Type B pancreatic cell (in vitro differentiated cells): ENCODE results near the gene LAMA5. TPM values are rescaled to one million over a fixed set of nuclear protein-coding genes. Genes with fewer than 3 reads are reported as not detected.

Source experiments
- DNase-seq: peaks from one replicate; pipeline ENCODE4 v3.0.0; 2021; ENCODE audit warnings: mixed read lengths; ENCODE audit not compliant: unreplicated experiment; ENCODE audit errors: extremely low spot score
- H3K27ac Mint-ChIP-seq: 2 replicates; pipeline ENCODE4 v1.8.0; 2021; ENCODE audit warnings: mild to moderate bottlenecking, mixed read lengths
- H3K27me3 Mint-ChIP-seq: 2 replicates; pipeline ENCODE4 v1.8.0; 2021; ENCODE audit warnings: mixed read lengths
- H3K36me3 Mint-ChIP-seq: 2 replicates; pipeline ENCODE4 v1.8.0; 2021; ENCODE audit warnings: mixed read lengths
- H3K4me1 Mint-ChIP-seq: one replicate; pipeline ENCODE4 v1.8.0; 2021; ENCODE audit warnings: mixed read lengths; ENCODE audit not compliant: unreplicated experiment
- H3K4me3 Mint-ChIP-seq: 2 replicates; pipeline ENCODE4 v1.8.0; 2021; ENCODE audit warnings: mild to moderate bottlenecking, mixed read lengths
- H3K9me3 Mint-ChIP-seq: 2 replicates; pipeline ENCODE4 v1.8.0; 2021; ENCODE audit warnings: mixed read lengths
- CTCF ChIP-seq: fragments of 200-600 bp; sonication (generic); conservative IDR thresholded peaks from 2 replicates; pipeline ENCODE4 v1.5.0; 2021; ENCODE audit warnings: antibody characterized with exemption, mild to moderate bottlenecking
- total RNA-seq: library from RNA; stranded (reverse); gene quantifications from 2 replicates; pipeline ENCODE4 v1.2.1, GENCODE V29; 2021; ENCODE audit warnings: low replicate concordance

The LAMA5 gene
- total RNA-seq, 1 donor from 2014 or later = 246 TPM

GRCh38 chr20:62405981-62406513 lies 38.9 kb upstream of the LAMA5 start:
- no peak for TF ChIP-seq CTCF
- Mint-ChIP-seq H3K4me3 (peak overlapping the region; percentile 85), H3K9me3 (no peaks in the 10 kb centered on the region), H3K27me3 (no peaks in the 10 kb centered on the region), H3K36me3 (no peaks in the 10 kb centered on the region), H3K4me1 (peaks cover 18% of the 10 kb centered on the region), H3K27ac (peak overlapping the region; percentile 68)
- no peak for DNase-seq

GRCh38 chr20:62405108-62405980 lies 38.2 kb upstream of the LAMA5 start:
- peak; percentile 73 for TF ChIP-seq CTCF
- H3K4me1 Mint-ChIP-seq = peaks cover 18% of the 10 kb centered on the region
- no peaks in the 10 kb centered on the region for H3K36me3 Mint-ChIP-seq
- H3K27ac Mint-ChIP-seq = peak overlapping the region; percentile 68
- H3K27me3 Mint-ChIP-seq = no peaks in the 10 kb centered on the region
- DNase-seq = no peak
- H3K9me3 Mint-ChIP-seq = no peaks in the 10 kb centered on the region
- peak overlapping the region; percentile 85 for H3K4me3 Mint-ChIP-seq

- DNase-seq = no peak
- TF ChIP-seq CTCF = no peak
- Mint-ChIP-seq H3K27me3 (no peaks in the 10 kb centered on the region), H3K4me1 (peaks cover 14% of the 10 kb centered on the region), H3K4me3 (no peak overlapping the region), H3K9me3 (no peaks in the 10 kb centered on the region), H3K36me3 (no peaks in the 10 kb centered on the region), H3K27ac (no peak overlapping the region)
Observed at GRCh38 chr20:62404761-62405107, 37.6 kb upstream of the LAMA5 start.

- Mint-ChIP-seq H3K9me3 (no peaks in the 10 kb centered on the region), H3K27ac (peak overlapping the region; percentile 18), H3K36me3 (no peaks in the 10 kb centered on the region), H3K4me1 (peaks cover 10% of the 10 kb centered on the region), H3K27me3 (no peaks in the 10 kb centered on the region), H3K4me3 (peak overlapping the region; percentile 64)
- no peak for TF ChIP-seq CTCF
- no peak for DNase-seq
Observed at GRCh38 chr20:62404112-62404665, 37.1 kb upstream of the LAMA5 start.

GRCh38 chr20:62403331-62403730 lies 36.2 kb upstream of the LAMA5 start:
- no peaks in the 10 kb centered on the region for H3K36me3 Mint-ChIP-seq
- H3K27ac Mint-ChIP-seq = no peak overlapping the region
- no peaks in the 10 kb centered on the region for H3K27me3 Mint-ChIP-seq
- H3K9me3 Mint-ChIP-seq = no peaks in the 10 kb centered on the region
- peaks cover 10% of the 10 kb centered on the region for H3K4me1 Mint-ChIP-seq
- DNase-seq = no peak
- H3K4me3 Mint-ChIP-seq = peak overlapping the region; percentile 47
- TF ChIP-seq CTCF = no peak
